Osteoblast (primary cell): ENCODE results near the gene PLBD2. TPM values are rescaled to one million over a fixed set of nuclear protein-coding genes. Genes with fewer than 3 reads are reported as not detected.

Experiments
- DNase-seq: peaks from one replicate; pipeline ENCODE4 v3.0.0; 2011; ENCODE audit warnings: low spot score, mixed read lengths; ENCODE audit not compliant: insufficient read length; ENCODE audit errors: missing footprints
- H2AFZ ChIP-seq: 2 replicates; pipeline ENCODE4 v1.6.0; 2011; ENCODE audit warnings: mild to moderate bottlenecking, low read length
- H3K27ac ChIP-seq: 2 replicates; pipeline ENCODE4 v1.5.1; 2011; ENCODE audit warnings: mild to moderate bottlenecking, low read depth, low read length, moderate library complexity
- H3K27me3 ChIP-seq: 2 replicates; pipeline ENCODE4 v1.6.0; 2012; ENCODE audit warnings: mild to moderate bottlenecking, control low read depth, inconsistent platforms, low read length, moderate library complexity; ENCODE audit not compliant: insufficient read depth
- H3K36me3 ChIP-seq: 2 replicates; pipeline ENCODE4 v1.5.1; 2011; ENCODE audit warnings: mild to moderate bottlenecking, low read length, control low read depth, moderate library complexity; ENCODE audit not compliant: insufficient read depth
- H3K4me1 ChIP-seq: 2 replicates; pipeline ENCODE4 v1.5.1; 2011; ENCODE audit warnings: mild to moderate bottlenecking, low read length, control low read depth, moderate library complexity; ENCODE audit not compliant: insufficient read depth
- H3K4me2 ChIP-seq: 2 replicates; pipeline ENCODE4 v1.6.0; 2011; ENCODE audit warnings: mild to moderate bottlenecking, low read length; ENCODE audit not compliant: insufficient read depth
- H3K4me3 ChIP-seq: fragments of 200-600 bp; sonication (generic); 3 replicates; pipeline ENCODE4 v1.5.1; 2012; ENCODE audit warnings: mild to moderate bottlenecking, low read length, inconsistent platforms; ENCODE audit not compliant: insufficient read depth
- H3K79me2 ChIP-seq: 2 replicates; pipeline ENCODE4 v1.6.0; 2012; ENCODE audit warnings: mild to moderate bottlenecking, low read length, control low read depth, inconsistent platforms; ENCODE audit not compliant: insufficient read depth
- H3K9me3 ChIP-seq: 2 replicates; pipeline ENCODE4 v1.5.1; 2011; ENCODE audit warnings: low read depth, low read length, control low read depth
- H4K20me1 ChIP-seq: 2 replicates; pipeline ENCODE4 v1.6.0; 2012; ENCODE audit warnings: mild to moderate bottlenecking, low read length, control low read depth; ENCODE audit not compliant: insufficient read depth
- CTCF ChIP-seq: IDR thresholded peaks from 2 replicates; pipeline ENCODE4 v1.5.1; 2011; ENCODE audit warnings: mild to moderate bottlenecking, low read depth, low read length, moderate library complexity; ENCODE audit errors: extremely low read depth
- total RNA-seq: library from RNA; depleted of rRNA; stranded (reverse); fragments of >200 nt; gene quantifications from 2 replicates; pipeline ENCODE4 v1.2.3, GENCODE V29; 2012

Gene PLBD2
- total RNA-seq, 1 donor: 69.1 TPM

- peaks cover 4% of the 10 kb centered on the region for H4K20me1 ChIP-seq
- DNase-seq: no peak
These were observed 62.7 kb downstream of the PLBD2 start for GRCh38 chr12:113420996-113421595.

GRCh38 chr12:113422030-113422885, 63.9 kb downstream of the PLBD2 start, which contains the start of gene SDSL:
SDSL (plus strand) TSS chr12:113422380; CDS start chr12:113427983, 5,603 bp downstream.
- peak; percentile 94 for DNase-seq
- Histone ChIP-seq H3K4me3 (peak within 1 kb of the TSS; percentile 84), H3K9me3 (no peaks in the 10 kb centered on the region), H4K20me1 (peaks cover 4% of the 10 kb centered on the region), H3K27ac (peak within 1 kb of the TSS; percentile 81), H3K4me2 (peak within 1 kb of the TSS; percentile 94), H3K36me3 (no peaks in the 10 kb centered on the region), H3K79me2 (peaks cover 11% of the 10 kb centered on the region), H2AFZ (peak within 1 kb of the TSS; percentile 93), H3K27me3 (no peaks in the 10 kb centered on the region), H3K4me1 (peaks cover 5% of the 10 kb centered on the region)
- TF ChIP-seq CTCF: no peak

More at GRCh38 chr12:113420996-113421595, 62.7 kb downstream of the PLBD2 start:
- no peak for TF ChIP-seq CTCF
- peaks cover 5% of the 10 kb centered on the region for H3K4me1 ChIP-seq
- no peaks in the 10 kb centered on the region for H3K9me3 ChIP-seq
- no peaks in the 10 kb centered on the region for H3K27me3 ChIP-seq
- no peak overlapping the region for H3K4me3 ChIP-seq
- H3K4me2 ChIP-seq: no peak overlapping the region
- no peak overlapping the region for H2AFZ ChIP-seq
- peaks cover 11% of the 10 kb centered on the region for H3K79me2 ChIP-seq
- H3K27ac ChIP-seq: no peak overlapping the region
- no peaks in the 10 kb centered on the region for H3K36me3 ChIP-seq

- no peaks in the 10 kb centered on the region for H3K9me3 ChIP-seq
- DNase-seq: no peak
- no peaks in the 10 kb centered on the region for H3K36me3 ChIP-seq
- peaks cover 5% of the 10 kb centered on the region for H3K4me1 ChIP-seq
- no peak for TF ChIP-seq CTCF
- peak overlapping the region; percentile 84 for H3K4me3 ChIP-seq
- H4K20me1 ChIP-seq: peaks cover 8% of the 10 kb centered on the region
- H3K4me2 ChIP-seq: peak overlapping the region; percentile 94
- H3K27ac ChIP-seq: peak overlapping the region; percentile 81
- H2AFZ ChIP-seq: no peak overlapping the region
- no peaks in the 10 kb centered on the region for H3K27me3 ChIP-seq
- peaks cover 11% of the 10 kb centered on the region for H3K79me2 ChIP-seq
These were observed 64.7 kb downstream of the PLBD2 start for GRCh38 chr12:113422886-113423669.
